CD4-positive, alpha-beta T cell treated with Interleukin-21 for 1 hour (primary cell): Measurements from ENCODE around the gene SLC11A1.

Experiments used
- DNase-seq: peaks from one replicate; pipeline ENCODE4 v3.0.0-alpha.2; 2020

Gene SLC11A1

GRCh38 chr2:218381916-218382366 lies at the start of gene SLC11A1:
Gene SLC11A1, plus strand, starts transcription at chr2:218382273. Its CDS starts 96 bp downstream, at chr2:218382369.
- DNase-seq = no peak

GRCh38 chr2:218332288-218332687 lies 49.8 kb upstream of the SLC11A1 start:
- no peak for DNase-seq

- no peak for DNase-seq
Observed at GRCh38 chr2:218332920-218333645, 49.0 kb upstream of the SLC11A1 start.

GRCh38 chr2:218334531-218334930 lies 47.5 kb upstream of the SLC11A1 start:
- no peak for DNase-seq

GRCh38 chr2:218340656-218341055 lies 41.4 kb upstream of the SLC11A1 start:
- DNase-seq = no peak

- no peak for DNase-seq
Observed at GRCh38 chr2:218341381-218341780, 40.7 kb upstream of the SLC11A1 start.

- DNase-seq = no peak
Observed at GRCh38 chr2:218342837-218343236, 39.2 kb upstream of the SLC11A1 start.

- no peak for DNase-seq
Observed at GRCh38 chr2:218343591-218343990, 38.5 kb upstream of the SLC11A1 start.

GRCh38 chr2:218344090-218344754 lies 37.9 kb upstream of the SLC11A1 start:
- DNase-seq = no peak

GRCh38 chr2:218344755-218345417 lies 37.2 kb upstream of the SLC11A1 start:
- no peak for DNase-seq

- DNase-seq = no peak
Observed at GRCh38 chr2:218345491-218346236, 36.4 kb upstream of the SLC11A1 start.

- no peak for DNase-seq
Observed at GRCh38 chr2:218347172-218347571, 34.9 kb upstream of the SLC11A1 start.

GRCh38 chr2:218354045-218354444 lies 28.0 kb upstream of the SLC11A1 start:
- no peak for DNase-seq

- DNase-seq = no peak
Observed at GRCh38 chr2:218354850-218355443, 27.1 kb upstream of the SLC11A1 start.

- no peak for DNase-seq
Observed at GRCh38 chr2:218357236-218358177, 24.6 kb upstream of the SLC11A1 start.

- no peak for DNase-seq
Observed at GRCh38 chr2:218360453-218360852, 21.6 kb upstream of the SLC11A1 start.

GRCh38 chr2:218362606-218363005 lies 19.5 kb upstream of the SLC11A1 start:
- DNase-seq = no peak

GRCh38 chr2:218363736-218364135 lies 18.3 kb upstream of the SLC11A1 start:
- DNase-seq = no peak

GRCh38 chr2:218364196-218364595 lies 17.9 kb upstream of the SLC11A1 start:
- no peak for DNase-seq

- DNase-seq = no peak
Observed at GRCh38 chr2:218366621-218367414, 15.3 kb upstream of the SLC11A1 start.
